IMR-90 (cell line): ENCODE data around the gene CENPH. TPM values are rescaled to one million over a fixed set of nuclear protein-coding genes. Genes with fewer than 3 reads are reported as not detected.

Source experiments
- ATAC-seq: fragments of 200-7000 bp; cut with Tn5 transposase; 2 replicates; pipeline ENCODE4 v1.9.1; 2020; ENCODE audit warnings: low read depth, mild to moderate bottlenecking, moderate library complexity
- BruUV-seq: library from RNA; stranded (reverse); fragments of 400-500 nt; replicated peaks from 2 replicates; lab custom pipeline; 2021; lab: Mats Ljungman, UMichigan
- CTCF ChIA-PET: fragments of 300-600 bp; formaldehyde crosslinking; extraction: SDS; loops from one replicate; lab custom pipeline; 2021; ENCODE audit warnings: antibody characterized with exemption; lab: Yijun Ruan, JAX
- POLR2A ChIA-PET: fragments of 300-600 bp; sonication (Branson Sonifier 250); formaldehyde crosslinking; loops from one replicate; lab custom pipeline; 2022; ENCODE audit warnings: antibody characterized with exemption; ENCODE audit not compliant: unreplicated experiment; lab: Charles Lee
- DNase-seq: peaks from one replicate; pipeline ENCODE4 v3.0.0; 2013
- H2AFZ ChIP-seq: replicated peaks from 2 replicates; pipeline ENCODE3; 2013; ENCODE audit warnings: low read length, mild to moderate bottlenecking; ENCODE audit not compliant: poor library complexity
- H2AK5ac ChIP-seq: 2 replicates; pipeline ENCODE4 v1.6.1; 2013; ENCODE audit warnings: low read depth, low read length, inconsistent platforms
- H2AK9ac ChIP-seq: replicated peaks from 2 replicates; pipeline ENCODE3; 2013; ENCODE audit warnings: mild to moderate bottlenecking, low read depth, low read length, moderate library complexity; ENCODE audit not compliant: poor library complexity
- H2BK120ac ChIP-seq: 2 replicates; pipeline ENCODE4 v1.6.1; 2013; ENCODE audit warnings: low read depth, low read length, inconsistent platforms
- H2BK15ac ChIP-seq: 3 replicates; pipeline ENCODE4 v1.6.1; 2013; ENCODE audit warnings: low read depth, low read length, inconsistent platforms
- H2BK20ac ChIP-seq: 2 replicates; pipeline ENCODE4 v1.6.1; 2013; ENCODE audit warnings: low read depth, mild to moderate bottlenecking, inconsistent platforms, low read length, moderate library complexity
- H2BK5ac ChIP-seq: 2 replicates; pipeline ENCODE4 v1.6.1; 2013; ENCODE audit warnings: mild to moderate bottlenecking, low read depth, low read length, inconsistent platforms; ENCODE audit not compliant: poor library complexity, severe bottlenecking
- H3K14ac ChIP-seq: replicated peaks from 2 replicates; pipeline ENCODE4 v1.6.1; 2013; ENCODE audit warnings: low read depth, low read length, inconsistent platforms
- H3K18ac ChIP-seq: 2 replicates; pipeline ENCODE4 v1.6.1; 2013; ENCODE audit warnings: low read depth, low read length, control low read depth
- H3K23ac ChIP-seq: 2 replicates; pipeline ENCODE4 v1.6.1; 2013; ENCODE audit warnings: low read depth, low read length, inconsistent platforms
- H3K27ac ChIP-seq: 2 replicates; pipeline ENCODE4 v1.5.1; 2013; ENCODE audit warnings: mild to moderate bottlenecking, control low read depth, low read length; ENCODE audit not compliant: insufficient read depth
- H3K27me3 ChIP-seq: 2 replicates; pipeline ENCODE4 v1.6.1; 2013; ENCODE audit warnings: low read length; ENCODE audit not compliant: control insufficient read depth, insufficient read depth
- H3K36me3 ChIP-seq: 2 replicates; pipeline ENCODE4 v1.6.1; 2013; ENCODE audit warnings: low read length, mixed read lengths; ENCODE audit not compliant: control insufficient read depth, insufficient read depth
- H3K4ac ChIP-seq: 2 replicates; pipeline ENCODE4 v1.6.1; 2013; ENCODE audit warnings: low read depth, low read length, inconsistent platforms
- H3K4me1 ChIP-seq: 2 replicates; pipeline ENCODE4 v1.6.1; 2013; ENCODE audit warnings: low read length, mixed read lengths; ENCODE audit not compliant: control insufficient read depth, insufficient read depth
- H3K4me2 ChIP-seq: 2 replicates; pipeline ENCODE4 v1.6.1; 2013; ENCODE audit warnings: low read depth, mild to moderate bottlenecking, control low read depth, low read length, moderate library complexity
- H3K4me3 ChIP-seq: 2 replicates; pipeline ENCODE4 v1.5.1; 2013; ENCODE audit warnings: low read depth, mild to moderate bottlenecking, control low read depth, low read length, moderate library complexity; ENCODE audit not compliant: insufficient read depth
- H3K56ac ChIP-seq: 2 replicates; pipeline ENCODE4 v1.6.1; 2013; ENCODE audit warnings: low read length, inconsistent platforms; ENCODE audit not compliant: insufficient read depth; ENCODE audit errors: extremely low read depth
- H3K79me1 ChIP-seq, 2 experiments: 2 replicates each; pipeline ENCODE4 v1.6.1; 2013; ENCODE audit warnings: low read length in 2 of 2, inconsistent platforms in 1 of 2, low read depth in 1 of 2
- H3K9ac ChIP-seq: 2 replicates; pipeline ENCODE4 v1.6.1; 2013; ENCODE audit warnings: low read depth, low read length, control low read depth
- H3K9me1 ChIP-seq: 2 replicates; pipeline ENCODE4 v1.6.1; 2013; ENCODE audit warnings: low read length, inconsistent platforms; ENCODE audit not compliant: insufficient read depth
- H3K9me3 ChIP-seq: 2 replicates; pipeline ENCODE4 v1.6.1; 2013; ENCODE audit warnings: low read length; ENCODE audit not compliant: control insufficient read depth, insufficient read depth
- H4K20me1 ChIP-seq: 2 replicates; pipeline ENCODE4 v1.6.1; 2013; ENCODE audit warnings: low read length, inconsistent platforms; ENCODE audit not compliant: insufficient read depth
- H4K5ac ChIP-seq: 2 replicates; pipeline ENCODE4 v1.6.1; 2013; ENCODE audit warnings: mild to moderate bottlenecking, low read depth, low read length, control low read depth
- H4K8ac ChIP-seq, 2 experiments: 2 replicates each; pipeline ENCODE4 v1.6.1; 2013; ENCODE audit warnings: low read depth in 2 of 2, low read length in 2 of 2, control low read depth in 1 of 2, inconsistent platforms in 1 of 2
- H4K91ac ChIP-seq: 2 replicates; pipeline ENCODE4 v1.6.1; 2013; ENCODE audit warnings: low read depth, low read length, inconsistent platforms; ENCODE audit not compliant: insufficient read depth
- CEBPB ChIP-seq: IDR thresholded peaks from 2 replicates; pipeline ENCODE4 v1.6.1; 2012; ENCODE audit warnings: low read depth, low read length, improper control_type of control experiment
- FOS ChIP-seq: fragments of 150-350 bp; IDR thresholded peaks from 2 replicates; pipeline ENCODE4 v1.6.1; 2016; ENCODE audit warnings: low read depth, low read length
- MAZ ChIP-seq: IDR thresholded peaks from 2 replicates; pipeline ENCODE4 v1.6.1; 2012; ENCODE audit warnings: low read depth, mild to moderate bottlenecking, low read length, improper control_type of control experiment, moderate library complexity, borderline replicate concordance
- MXI1 ChIP-seq: IDR thresholded peaks from 2 replicates; pipeline ENCODE4 v1.6.1; 2012; ENCODE audit warnings: low read depth, mild to moderate bottlenecking, low read length, moderate library complexity, borderline replicate concordance
- POLR2A ChIP-seq: IDR thresholded peaks from 2 replicates; pipeline ENCODE4 v1.6.1; 2012; ENCODE audit warnings: mild to moderate bottlenecking, low read depth, low read length
- RAD21 ChIP-seq: IDR thresholded peaks from 2 replicates; pipeline ENCODE4 v1.6.1; 2012; ENCODE audit warnings: low read length, improper control_type of control experiment
- RFX5 ChIP-seq: IDR thresholded peaks from 2 replicates; pipeline ENCODE4 v1.8.0; 2012; ENCODE audit warnings: low read depth, mild to moderate bottlenecking, low read length, moderate library complexity
- WGBS, 2 experiments: methylation state at CpG; one replicate each; pipeline versions ENCODE4 v1.1.5 to v1.1.7; 2013; ENCODE audit warnings: missing lambda C conversion rate in 2 of 2; ENCODE audit not compliant: insufficient read length in 1 of 2; ENCODE audit errors: extremely low coverage in 2 of 2; 5-methylcytosine and 5-hydroxymethylcytosine counted together
- dilution Hi-C: fragments of 300-500 bp; cut with HindIII; formaldehyde crosslinking; loops from one replicate; pipeline ENCODE4 v1.14.3; 2018; ENCODE audit warnings: low sequenced_read_pairs; ENCODE audit not compliant: unreplicated experiment
- in situ Hi-C: fragments of 300-500 bp; cut with MboI; formaldehyde crosslinking; loops from 3 replicates; pipeline ENCODE4 v1.14.3; 2019; ENCODE audit warnings: low sequenced_read_pairs, inconsistent platforms, mixed read lengths
- intact Hi-C: fragments of 100-400 bp; cut with micrococcal nuclease; formaldehyde crosslinking; loops from 2 replicates; pipeline ENCODE4 v1.10.0; 2022
- polyA plus RNA-seq, 3 experiments: library from polyadenylated mRNA; depleted of rRNA; stranded (reverse); fragments of >200 nt; gene quantifications; 2 replicates each; pipeline ENCODE4 v1.2.3, GENCODE V29; 2012; ENCODE audit warnings: low replicate concordance in 1 of 3
- total RNA-seq: library from RNA; depleted of rRNA; stranded (reverse); fragments of >200 nt; gene quantifications from 2 replicates; pipeline ENCODE4 v1.2.3, GENCODE V29; 2012
- TF ChIP-seq, protein P1 (sequence below): fragments of 150-350 bp; IDR thresholded peaks from 2 replicates; pipeline ENCODE4 v1.6.1; 2017; ENCODE audit warnings: mild to moderate bottlenecking, antibody characterized with exemption, low read length, low read depth

CENPH gene
- total and polyA plus RNA-seq, 2 of the 4 experiments (the other 2 are of a cell fraction), result 3.8 to 7.8 TPM

DNA sequence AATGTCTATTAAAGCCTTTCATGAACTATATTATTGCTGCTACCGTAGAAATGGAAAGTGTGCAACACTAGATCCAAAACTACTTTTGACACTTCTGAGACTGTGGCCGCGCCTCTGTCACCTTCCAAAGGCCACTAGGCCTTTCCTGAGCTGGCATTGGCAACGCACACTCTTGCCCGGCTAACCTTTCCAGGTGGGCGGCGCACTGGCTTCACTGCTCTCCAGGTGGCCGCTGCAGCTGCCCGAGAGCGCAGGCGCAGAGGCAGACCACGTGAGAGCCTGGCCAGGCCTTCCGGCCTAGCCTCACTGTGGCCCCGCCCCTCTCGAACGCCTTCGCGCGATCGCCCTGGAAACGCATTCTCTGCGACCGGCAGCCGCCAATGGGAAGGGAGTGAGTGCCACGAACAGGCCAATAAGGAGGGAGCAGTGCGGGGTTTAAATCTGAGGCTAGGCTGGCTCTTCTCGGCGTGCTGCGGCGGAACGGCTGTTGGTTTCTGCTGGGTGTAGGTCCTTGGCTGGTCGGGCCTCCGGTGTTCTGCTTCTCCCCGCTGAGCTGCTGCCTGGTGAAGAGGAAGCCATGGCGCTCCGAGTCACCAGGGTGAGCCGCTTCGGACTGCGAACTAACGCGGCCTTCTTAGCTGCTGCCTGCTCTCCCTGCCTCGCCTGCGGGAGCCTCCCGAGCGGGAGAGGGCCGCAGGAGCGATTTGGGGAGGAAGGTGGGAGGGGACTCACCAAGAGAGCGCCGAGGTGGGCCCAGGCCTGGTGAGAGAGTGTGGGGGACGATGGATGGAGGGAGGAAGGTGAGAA lies 22.5 kb upstream of the CENPH start, which contains the start of gene CCNB1:
TSS of gene CCNB1 (plus strand) at position 465 of the 807 bp plus-strand sequence. CDS start at position 578, 113 bp downstream.
- no peak within 1 kb of the TSS for H2BK15ac ChIP-seq
- peak within 1 kb of the TSS; percentile 69 for H3K23ac ChIP-seq
- H2BK120ac ChIP-seq, result no peak within 1 kb of the TSS
- peak within 1 kb of the TSS; percentile 56 for H3K4me3 ChIP-seq
- peak within 1 kb of the TSS; percentile 53 for H2BK5ac ChIP-seq
- dilution Hi-C loops, result no loop called here
- no peaks in the 10 kb centered on the region for H3K36me3 ChIP-seq
- H3K9me3 ChIP-seq, result no peaks in the 10 kb centered on the region
- ChIA-PET CTCF (interaction anchor here (0.6 kb wide), 1 partner anchor 9 kb away, joined by 6 read pairs; no protein-coding TSS in a partner anchor), POLR2A (no interaction called here)
- peak within 1 kb of the TSS; percentile 48 for H3K14ac ChIP-seq
- peaks cover 2% of the 10 kb centered on the region; the same call in 1 of the 2 replicates for H3K4me1 ChIP-seq
- peak within 1 kb of the TSS; percentile 96 for H3K4me2 ChIP-seq
- H2AK9ac ChIP-seq, result peak within 1 kb of the TSS; percentile 92
- H4K5ac ChIP-seq, result peak within 1 kb of the TSS; percentile 92
- ATAC-seq (peak; percentile 100), DNase-seq (peak; percentile 94)
- intact Hi-C loops, result no loop called here
- peak within 1 kb of the TSS; percentile 27; the same call in 1 of the 2 replicates for H2AK5ac ChIP-seq
- H3K4ac ChIP-seq, result peak within 1 kb of the TSS; percentile 76
- TF ChIP-seq POLR2A (peak; percentile 67), CEBPB (no peak), FOS (peak; percentile 43; the same call in 1 of the 2 replicates), RAD21 (no peak), MXI1 (peak; percentile 100), RFX5 (peak; percentile 82), MAZ (peak; percentile 81; the same call in 1 of the 2 replicates)
- TF ChIP-seq, protein P1, sequence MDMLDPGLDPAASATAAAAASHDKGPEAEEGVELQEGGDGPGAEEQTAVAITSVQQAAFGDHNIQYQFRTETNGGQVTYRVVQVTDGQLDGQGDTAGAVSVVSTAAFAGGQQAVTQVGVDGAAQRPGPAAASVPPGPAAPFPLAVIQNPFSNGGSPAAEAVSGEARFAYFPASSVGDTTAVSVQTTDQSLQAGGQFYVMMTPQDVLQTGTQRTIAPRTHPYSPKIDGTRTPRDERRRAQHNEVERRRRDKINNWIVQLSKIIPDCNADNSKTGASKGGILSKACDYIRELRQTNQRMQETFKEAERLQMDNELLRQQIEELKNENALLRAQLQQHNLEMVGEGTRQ, result peak; percentile 91
- peak within 1 kb of the TSS; percentile 74 for H3K56ac ChIP-seq
- BruUV-seq, result no TSS peak
- H2AFZ ChIP-seq, result peak within 1 kb of the TSS; percentile 95
- no peak within 1 kb of the TSS for H3K18ac ChIP-seq
- peak within 1 kb of the TSS; percentile 47 for H3K27ac ChIP-seq
- H3K27me3 ChIP-seq, result no peaks in the 10 kb centered on the region
- H2BK20ac ChIP-seq, result no peak within 1 kb of the TSS
- H3K79me1 ChIP-seq, result peaks cover 20 to 31% of the 10 kb centered on the region in 2 experiments
- peak within 1 kb of the TSS; percentile 86 for H4K91ac ChIP-seq
- H3K9ac ChIP-seq, result peak within 1 kb of the TSS; percentile 31
- H4K20me1 ChIP-seq, result no peaks in the 10 kb centered on the region
- 7% methylated on average over 29 of the region's 50 CpGs; no CpG with 5 or more reads in 1 of the 2 experiments for WGBS, 2 experiments
- in situ Hi-C loops, result no loop called here
- H3K9me1 ChIP-seq, result no peaks in the 10 kb centered on the region
- peak within 1 kb of the TSS; percentile 73 to 98 for H4K8ac ChIP-seq
